NK-92 treated with Interleukin-12 subunit alpha and Interleukin-12 subunit beta, amount 100 ng/mL, for 24 hours (cell line): ENCODE measurements around the gene RASA2.

Experiments
- DNase-seq: peaks from one replicate; lab custom pipeline; 2025; lab: John Stamatoyannopoulos, UW

The RASA2 gene

DNA sequence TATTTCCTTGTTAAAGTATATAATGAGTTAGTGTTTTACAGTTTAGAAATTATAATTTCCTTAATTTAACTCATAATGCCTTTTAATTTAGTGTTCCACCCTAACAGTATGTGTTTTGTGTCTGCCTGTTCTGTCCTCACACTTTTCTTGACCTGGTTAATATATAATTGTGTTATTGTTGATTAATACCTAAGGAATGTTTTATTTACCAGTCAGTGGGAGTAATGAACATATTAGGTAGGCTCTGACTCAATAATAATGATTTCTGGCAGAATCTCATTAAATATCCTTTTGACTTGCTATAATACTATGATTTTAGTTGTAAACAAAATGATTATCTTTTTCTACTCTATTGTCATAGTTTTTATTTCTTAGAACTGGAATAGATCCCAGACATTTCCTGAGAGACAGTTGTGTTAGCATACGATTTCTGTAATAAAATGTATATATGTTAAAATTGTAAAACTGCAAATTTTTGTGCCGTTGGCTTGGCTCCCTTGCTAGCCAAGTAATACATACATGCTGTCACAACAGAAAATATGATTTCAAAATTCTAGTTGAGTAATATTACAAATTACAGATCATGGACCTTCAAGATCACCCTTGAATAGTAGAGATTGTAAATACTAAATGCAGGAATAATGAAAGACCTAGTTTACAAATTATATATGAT is 51.9 kb downstream of the RASA2 start:
- DNase-seq, result no peak

DNA sequence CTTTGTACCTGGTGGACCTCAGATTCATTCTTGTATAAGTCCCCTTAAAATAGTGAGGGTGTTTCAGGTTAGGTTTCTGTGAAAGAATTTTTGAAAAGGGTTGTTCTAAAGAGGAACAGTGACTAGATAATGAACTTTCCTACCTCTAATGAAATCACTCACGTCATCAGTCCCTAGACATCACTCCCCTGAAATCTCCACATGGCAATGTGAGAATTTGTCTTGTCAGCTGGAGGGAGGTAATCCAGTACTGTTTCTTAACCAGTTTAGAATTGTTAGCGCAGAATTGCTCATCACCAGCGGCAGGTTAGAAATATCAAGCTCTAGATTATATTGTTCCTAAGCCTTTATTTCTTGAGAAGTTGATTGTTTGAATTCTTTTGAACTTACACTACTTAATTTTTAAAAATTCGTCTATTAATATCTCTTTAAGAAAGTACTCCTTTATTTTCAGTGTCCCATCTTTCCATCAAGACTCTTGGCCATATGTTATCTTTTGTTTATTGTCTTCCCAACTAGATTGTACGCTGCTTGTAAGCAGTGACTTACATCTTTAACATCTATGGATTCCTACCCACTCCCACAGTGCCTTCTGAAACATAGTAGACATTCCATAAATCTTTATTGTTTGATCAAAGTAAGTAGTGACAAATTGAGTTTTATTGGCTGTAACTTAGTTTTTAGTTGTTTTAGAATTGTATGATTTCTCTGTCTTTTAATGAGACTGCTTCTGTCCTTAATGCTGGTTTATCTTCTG is 52.8 kb downstream of the RASA2 start:
- DNase-seq, result no peak

DNA sequence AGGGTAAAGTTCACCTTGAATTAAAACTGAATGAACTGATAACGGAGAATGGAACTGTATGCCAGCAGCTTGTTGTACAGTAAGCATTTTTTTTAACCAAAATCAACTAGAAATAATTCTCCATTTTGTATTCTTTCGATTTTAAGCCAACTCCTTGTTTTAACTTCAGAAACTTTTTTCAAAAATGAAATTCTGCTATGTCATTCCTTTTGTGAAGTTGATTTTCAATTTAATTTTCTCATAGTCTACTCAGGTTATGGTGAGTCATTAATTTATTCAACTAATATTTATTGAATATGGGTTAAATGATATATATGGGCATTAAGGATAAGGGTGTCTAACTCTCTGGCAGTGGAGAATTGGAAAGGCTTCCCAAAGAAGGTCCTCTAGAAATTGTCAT is 53.7 kb downstream of the RASA2 start:
- no peak for DNase-seq

DNA sequence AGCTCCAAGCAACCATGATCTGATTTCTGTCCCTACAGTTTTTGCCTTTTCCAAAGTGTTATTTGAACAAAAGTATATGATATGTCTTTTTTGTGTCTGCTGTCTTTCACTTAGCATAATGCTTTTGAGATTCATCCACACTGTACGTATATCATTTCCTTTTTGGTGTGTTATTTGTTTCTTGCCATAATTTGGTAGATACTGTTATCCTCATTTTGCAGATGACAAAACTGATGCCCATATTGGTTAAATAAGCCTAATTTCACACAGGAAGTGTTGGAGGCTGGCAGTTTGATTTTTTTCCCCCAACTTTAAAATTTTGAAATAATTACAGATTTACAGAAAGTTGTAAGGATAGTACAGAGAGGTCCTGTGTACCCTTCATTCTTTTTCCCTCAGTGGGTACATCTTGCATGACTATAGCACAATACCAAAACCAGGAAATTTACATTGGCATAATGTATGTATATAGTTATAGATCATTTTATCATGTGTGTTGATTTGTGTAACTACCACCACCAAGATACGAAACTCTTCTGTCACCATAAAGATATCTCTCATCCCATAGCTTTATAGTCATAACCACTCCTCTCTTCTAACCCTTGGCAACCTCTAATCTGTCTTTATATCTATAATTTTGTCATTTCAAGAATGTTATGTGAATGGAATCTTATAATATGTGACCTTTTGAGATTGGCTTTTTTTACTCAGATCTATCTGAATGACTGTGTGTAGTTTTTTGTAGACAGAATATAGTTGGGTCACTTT is 55.6 kb downstream of the RASA2 start:
- DNase-seq, result no peak

DNA sequence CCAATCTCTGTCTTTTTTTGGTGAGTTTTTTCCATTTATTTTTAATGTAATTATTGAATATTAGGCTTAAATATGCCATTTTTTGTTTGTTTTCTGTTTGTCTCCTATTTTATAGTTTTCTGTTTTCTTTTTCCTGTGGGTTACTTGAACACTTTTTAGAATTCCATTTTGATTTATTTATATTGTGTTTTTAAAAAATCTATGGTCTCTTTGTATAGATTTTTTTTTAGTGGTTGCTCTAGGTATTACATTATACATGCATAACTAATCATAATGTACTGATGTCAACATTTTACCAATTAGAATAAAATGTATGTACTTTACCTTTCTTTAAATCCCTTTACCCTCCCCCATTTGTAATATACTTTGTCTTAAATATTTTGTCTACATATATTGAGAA is 56.2 kb downstream of the RASA2 start:
- no peak for DNase-seq

DNA sequence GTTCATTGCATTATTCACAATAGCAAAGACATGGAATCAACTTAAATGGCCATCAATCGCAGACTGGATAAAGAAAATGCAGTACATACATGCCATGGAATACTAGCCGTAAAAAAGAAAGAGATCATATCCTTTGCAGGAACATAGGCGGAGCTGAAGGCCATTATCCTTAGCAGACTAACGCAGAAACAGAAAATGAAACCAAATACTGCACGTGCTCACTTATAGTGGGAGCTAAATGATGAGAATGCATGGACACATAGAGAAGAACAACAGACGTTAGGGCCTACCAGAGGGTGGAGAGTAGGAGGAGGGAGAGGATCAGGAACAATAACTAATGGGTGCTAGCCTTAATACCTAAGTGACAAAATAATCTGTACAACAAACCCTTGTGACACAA is 57.9 kb downstream of the RASA2 start:
- no peak for DNase-seq

DNA sequence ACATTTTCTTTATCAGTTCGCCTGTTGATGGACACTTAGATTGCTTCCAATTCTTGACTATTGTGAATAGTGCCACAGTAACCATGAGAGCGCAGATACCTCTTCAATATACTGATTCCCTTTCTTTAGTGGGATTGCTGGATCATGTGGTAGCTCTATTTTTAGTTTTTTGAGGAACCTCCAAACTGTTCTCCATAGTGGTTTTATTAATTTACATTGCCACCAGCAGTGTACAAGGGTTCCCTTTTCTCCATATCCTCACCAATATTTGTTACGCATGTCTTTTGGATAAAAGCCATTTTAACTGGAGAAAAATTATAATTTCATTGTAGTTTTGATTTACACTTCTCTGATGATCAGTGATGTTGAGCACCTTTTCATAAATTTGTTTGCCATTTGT is 59.3 kb downstream of the RASA2 start:
- no peak for DNase-seq

DNA sequence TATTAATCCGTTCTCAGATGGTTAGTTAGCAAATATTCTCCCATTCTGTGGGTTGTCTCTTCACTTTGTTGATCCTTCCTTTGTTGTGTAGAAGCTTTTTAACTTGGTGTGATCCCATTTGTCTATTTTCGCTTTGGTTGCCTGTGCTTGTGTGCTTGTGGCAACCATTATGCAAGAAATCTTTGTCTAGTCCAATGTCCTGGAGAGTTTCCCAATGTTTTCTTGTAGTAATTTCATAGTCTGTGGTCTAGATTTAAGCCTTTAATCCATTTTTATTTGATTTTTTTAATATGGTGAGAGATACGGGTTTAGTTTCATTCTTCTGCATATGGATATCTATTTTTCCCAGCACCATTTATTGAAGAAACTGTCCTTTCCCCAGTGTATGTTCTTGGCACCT is 59.8 kb downstream of the RASA2 start:
- DNase-seq, result no peak

DNA sequence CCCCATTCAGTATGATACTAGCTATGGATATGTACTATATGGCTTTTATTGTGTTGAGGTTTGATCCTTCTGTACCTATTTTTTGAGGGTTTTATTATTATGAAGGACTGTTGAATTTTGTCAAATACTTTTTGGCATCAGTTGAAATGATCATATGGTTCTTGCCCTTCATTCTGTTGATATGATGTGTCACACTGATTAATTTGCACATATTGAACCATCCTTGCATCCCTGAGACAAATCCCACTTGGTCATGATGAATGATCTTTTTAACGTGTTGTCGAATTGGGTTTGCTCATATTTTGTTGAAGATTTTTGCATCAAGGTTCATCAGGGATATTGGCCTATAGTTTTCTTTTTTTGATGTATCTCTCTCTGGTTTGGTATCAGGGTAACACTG is 61.0 kb downstream of the RASA2 start:
- DNase-seq, result no peak

DNA sequence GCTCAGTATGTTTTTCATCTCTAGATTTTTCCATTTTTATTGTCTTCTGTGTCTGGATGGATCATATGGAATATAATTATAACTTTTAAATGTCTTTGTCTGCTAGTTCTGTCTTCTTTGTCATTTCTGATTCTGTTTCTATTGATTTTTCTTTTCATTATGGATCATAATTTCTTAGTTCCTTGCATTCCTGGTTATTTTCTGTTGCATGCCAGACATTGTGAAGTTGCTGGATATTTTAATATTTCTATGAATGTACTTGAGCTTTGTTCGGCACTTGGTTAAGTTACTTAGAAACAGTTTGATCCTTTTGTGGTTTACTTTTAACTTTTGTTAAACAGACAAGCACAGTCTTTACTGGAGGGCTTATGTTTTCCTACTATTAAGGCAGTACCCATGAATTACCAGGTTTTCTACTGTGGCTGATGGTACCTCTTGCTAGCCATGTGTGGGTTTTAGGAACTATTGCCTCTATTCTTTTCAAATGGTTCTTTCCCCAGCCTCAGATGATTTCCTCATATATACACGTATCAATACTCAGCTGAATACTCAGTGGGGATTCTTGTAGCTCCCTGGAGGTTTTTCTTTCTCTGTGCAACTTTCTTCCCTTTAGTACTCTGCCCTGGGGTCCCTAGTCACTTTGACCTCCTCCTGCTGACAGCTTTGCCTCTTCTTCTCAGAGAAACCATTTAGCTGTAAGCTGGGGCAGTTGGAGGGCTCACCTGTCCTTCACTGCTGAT is 64.3 kb downstream of the RASA2 start:
- DNase-seq, result no peak

DNA sequence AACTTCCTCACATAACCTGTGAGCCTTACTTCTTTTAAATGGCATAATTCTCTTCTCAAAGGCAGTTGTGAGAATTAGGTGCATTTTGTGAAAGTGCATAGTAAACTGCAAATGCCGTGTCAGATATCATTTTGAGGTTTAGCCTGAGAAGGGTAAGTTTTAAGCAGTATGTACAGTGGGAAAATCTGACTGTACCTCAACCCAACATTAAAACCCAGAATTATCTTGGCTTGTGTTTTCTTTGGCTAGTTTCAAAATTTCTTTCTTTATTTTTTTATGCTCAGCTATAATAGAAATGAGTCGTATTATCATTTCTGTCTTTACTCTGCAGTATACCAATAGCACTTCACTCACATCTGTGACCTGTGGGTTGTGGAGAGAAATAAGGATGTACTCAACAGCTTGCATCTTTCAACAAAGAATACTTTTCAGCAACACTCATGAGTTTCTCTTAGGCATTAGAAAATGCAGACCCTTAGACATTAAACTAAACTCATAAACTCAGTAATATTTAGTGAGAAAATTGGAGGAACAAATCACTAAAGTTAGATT is 65.7 kb downstream of the RASA2 start:
- DNase-seq, result no peak

DNA sequence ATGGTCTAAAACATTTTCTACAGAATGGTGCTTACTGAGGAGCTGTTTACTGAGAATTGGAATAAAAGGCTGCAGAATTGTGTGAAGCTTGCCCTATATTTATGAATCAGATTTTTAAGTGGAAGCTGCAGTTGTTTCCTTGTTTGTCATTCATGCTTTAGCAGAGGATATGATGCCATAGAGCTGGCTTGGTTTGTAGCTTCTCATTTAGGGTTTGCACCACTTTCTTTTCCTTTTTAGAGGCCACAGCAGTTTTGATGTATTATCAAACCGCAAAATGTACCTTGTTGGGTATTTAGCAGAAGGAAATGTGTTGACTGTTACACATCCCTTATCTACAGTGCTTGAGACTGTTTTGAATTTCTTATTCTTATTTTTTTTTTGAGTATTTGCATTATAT is 66.2 kb downstream of the RASA2 start:
- no peak for DNase-seq

DNA sequence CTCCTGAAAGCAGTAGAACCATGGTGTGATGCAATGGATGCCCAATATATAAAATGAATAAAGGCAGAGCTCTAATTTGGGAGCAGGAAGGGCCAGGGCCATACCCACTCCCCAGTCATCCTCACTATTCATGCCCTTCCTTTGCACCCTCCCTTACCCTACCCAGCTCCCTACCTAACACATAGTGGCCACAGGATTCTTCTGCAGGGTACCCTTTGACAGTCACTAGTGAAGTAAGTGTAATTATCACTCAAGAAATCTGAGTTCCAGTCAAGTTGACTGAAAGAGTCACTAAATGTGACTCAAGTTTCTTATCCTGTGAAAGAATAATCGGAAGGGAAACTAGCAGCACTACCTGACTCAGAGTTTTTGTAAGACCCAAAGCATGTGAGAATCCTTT is 69.2 kb downstream of the RASA2 start:
- no peak for DNase-seq

DNA sequence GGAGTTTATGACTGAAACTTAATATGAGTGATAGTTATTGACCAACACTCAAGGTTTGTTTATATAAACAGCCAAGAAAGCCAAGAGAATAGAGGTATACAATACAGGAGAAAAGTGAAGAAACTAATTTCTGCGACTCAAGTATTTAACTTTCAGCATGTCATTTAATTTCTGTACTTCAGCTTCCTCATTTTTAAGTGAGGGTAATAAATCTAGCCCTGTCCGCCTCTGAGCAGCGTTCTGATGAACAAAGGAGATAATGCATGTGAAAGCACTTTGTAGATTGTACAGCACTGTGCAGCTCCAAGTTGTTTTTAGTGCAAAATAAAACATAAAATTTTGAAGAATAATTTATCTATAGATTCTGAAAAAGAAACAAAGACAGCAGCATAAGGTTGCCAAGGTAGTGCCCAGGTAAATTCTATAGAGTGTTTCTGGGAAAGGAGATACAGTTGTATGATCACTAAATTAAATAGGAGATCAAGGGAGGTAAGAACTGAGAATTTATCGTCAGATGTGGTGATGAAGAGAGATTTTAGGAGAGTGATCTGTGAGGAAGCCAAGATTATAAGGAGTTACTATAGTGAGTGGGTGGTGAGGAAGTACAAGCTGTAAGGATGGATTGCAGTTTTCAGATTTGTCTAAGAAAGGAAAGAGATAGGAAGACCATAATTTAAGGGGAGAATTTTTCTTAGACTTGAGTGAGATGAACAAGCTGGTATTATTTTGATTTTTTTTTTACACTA is 71.3 kb downstream of the RASA2 start:
- no peak for DNase-seq

DNA sequence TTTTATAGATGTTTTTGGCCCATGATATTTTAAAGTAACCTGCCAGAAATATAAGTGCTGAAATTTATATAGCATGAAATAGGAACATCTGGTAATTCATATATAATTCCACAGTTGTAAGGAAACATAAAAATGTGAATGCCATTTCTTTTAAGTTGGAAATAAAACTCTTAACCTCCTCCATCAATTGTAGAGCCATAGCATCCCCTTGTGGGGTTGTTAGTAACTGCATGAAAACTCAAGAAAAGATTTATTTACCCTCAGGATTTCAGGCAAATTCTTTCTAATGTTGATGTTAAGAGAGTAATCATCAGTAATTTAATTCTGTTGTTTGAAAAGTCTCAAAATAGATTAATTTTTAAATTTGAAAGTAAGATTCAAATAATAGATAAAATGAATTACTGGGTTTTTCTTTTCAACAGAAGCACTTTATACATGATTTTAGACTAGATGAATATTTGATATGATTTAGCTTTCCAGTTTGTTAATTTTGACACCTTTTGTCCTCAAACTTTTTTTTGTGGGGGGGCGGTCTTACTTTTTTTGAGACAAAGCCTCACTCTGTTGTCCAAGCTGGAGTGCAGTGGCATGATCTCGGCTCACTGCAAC is 74.7 kb downstream of the RASA2 start:
- no peak for DNase-seq

DNA sequence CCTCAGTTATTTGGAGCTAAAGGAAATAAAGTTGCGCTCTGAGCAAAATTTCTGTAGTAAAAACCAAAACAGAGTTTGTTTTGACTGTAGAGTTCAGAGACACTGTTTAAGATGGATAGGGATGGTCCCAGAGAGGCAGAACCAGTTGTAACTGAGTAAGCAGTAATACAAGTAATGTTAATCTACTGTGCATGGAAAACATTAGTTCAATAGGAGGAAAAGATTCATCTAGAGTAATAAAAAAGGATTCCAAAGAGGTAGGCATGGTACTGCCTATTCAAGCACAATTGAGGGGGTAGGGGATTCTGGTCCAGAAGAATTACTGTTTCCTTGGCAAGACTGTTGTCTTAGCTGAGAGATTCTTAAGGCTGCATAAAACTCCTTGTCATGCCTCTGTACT is 77.4 kb downstream of the RASA2 start:
- no peak for DNase-seq

DNA sequence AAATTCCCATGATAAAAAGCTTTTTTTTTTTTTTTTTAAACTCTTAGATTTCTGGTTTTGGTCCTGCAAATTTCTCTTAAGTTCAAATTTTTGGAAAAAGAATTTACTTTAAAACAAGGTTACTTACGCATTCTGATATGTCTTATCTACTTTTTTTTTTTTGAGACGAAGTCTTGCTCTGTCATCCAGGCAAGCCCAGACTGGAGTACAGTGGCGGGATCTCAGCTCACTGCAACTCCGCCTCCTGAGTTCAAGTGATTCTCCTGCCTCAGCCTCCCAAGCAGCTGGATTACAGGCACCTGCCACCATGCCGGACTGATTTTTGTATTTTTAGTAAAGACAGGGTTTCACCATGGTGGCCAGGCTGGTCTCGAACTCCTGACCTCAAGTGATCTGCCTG is 83.2 kb downstream of the RASA2 start:
- DNase-seq, result no peak

DNA sequence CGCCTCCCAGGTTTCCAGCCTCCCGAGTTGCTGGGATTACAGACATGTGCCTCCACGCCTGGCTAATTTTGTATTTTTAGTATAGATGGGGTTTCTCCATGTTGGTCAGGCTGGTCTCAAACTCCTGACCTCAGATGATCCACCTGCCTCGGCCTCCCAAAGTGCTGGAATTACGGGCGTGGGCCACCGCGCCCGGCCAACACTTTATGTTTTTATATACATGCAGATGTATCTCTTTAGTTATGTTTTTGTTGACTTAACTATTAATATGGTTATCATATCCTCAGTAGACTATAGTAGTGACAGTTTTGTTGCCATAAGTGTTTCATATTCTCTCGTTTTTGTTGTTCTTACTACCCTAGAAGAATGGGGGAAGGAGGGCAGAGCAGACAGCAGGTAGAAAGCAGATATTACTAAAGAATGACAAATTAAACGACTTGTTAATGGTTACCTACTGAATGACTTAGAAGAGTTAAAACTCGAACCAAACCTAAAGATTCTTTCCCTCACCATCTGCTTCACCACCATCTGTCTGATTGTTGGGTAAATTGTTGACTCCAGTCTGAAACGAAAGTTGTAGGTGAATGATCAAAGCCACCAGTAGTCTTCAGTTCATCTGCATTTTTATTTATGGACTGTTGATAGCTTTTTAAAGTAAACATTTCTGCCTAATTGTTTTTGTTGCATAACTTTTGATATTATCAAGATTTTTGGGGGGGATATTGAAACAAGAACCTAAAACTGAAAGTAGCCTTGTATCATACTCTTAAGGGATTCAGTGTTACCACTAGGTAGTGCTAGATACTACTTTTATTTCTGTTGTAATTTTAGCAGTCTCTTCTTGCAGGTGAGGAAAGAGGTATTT is 89.3 kb downstream of the RASA2 start:
- DNase-seq, result no peak

DNA sequence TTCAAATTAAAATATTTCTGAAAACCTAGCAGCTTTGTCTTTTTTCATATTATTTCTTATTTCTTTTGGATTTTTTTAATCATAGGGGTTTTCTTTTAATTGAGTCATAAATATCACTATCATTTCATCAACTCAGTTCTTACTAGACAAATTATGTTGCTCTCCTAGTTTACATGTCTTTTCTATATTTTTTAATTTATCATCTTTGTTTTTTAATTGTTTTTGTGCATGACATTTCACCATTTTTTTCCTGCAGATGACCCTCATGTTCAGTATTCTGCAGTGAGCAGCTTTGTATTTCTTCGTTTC is 89.9 kb downstream of the RASA2 start:
- DNase-seq, result no peak
